OCI-LY1 (cell line): Measurements from ENCODE around the gene SAT2.
"Not testable (repeated sequence)": the region's sequence is repeated elsewhere in the genome, so short reads cannot be mapped to it uniquely, and the experiment has no call there.

Experiments
- H2AFZ ChIP-seq: fragments of 200-600 bp; sonication (generic), shearing (Covaris generic); 2 replicates; pipeline ENCODE4 v1.6.0; 2014; ENCODE audit warnings: antibody characterized with exemption, mild to moderate bottlenecking, low read length
- H3F3A ChIP-seq: fragments of 200-600 bp; sonication (generic), shearing (Covaris generic); 2 replicates; pipeline ENCODE4 v1.6.0; 2014; ENCODE audit warnings: mild to moderate bottlenecking, antibody characterized with exemption, low read length, moderate library complexity; ENCODE audit not compliant: insufficient read depth
- H3K27ac ChIP-seq: fragments of 200-600 bp; sonication (generic); 2 replicates; pipeline ENCODE4 v1.5.1; 2014; ENCODE audit warnings: low read length, mixed run types, mild to moderate bottlenecking, low read depth; ENCODE audit not compliant: poor library complexity, severe bottlenecking
- H3K27me3 ChIP-seq: fragments of 200-600 bp; sonication (generic); 2 replicates; pipeline ENCODE4 v1.6.0; 2014; ENCODE audit warnings: antibody characterized with exemption, mild to moderate bottlenecking, low read length, moderate library complexity; ENCODE audit not compliant: insufficient read depth
- H3K36me3 ChIP-seq: fragments of 200-600 bp; sonication (generic); 2 replicates; pipeline ENCODE4 v1.6.1; 2014; ENCODE audit warnings: mild to moderate bottlenecking, antibody characterized with exemption, low read length, moderate library complexity, mixed read lengths; ENCODE audit not compliant: insufficient read depth
- H3K4me1 ChIP-seq: fragments of 200-600 bp; sonication (generic); 2 replicates; pipeline ENCODE4 v1.5.1; 2014; ENCODE audit warnings: mild to moderate bottlenecking, low read length, moderate library complexity; ENCODE audit not compliant: insufficient read depth, severe bottlenecking
- H3K4me2 ChIP-seq: fragments of 200-600 bp; sonication (generic), shearing (Covaris generic); 2 replicates; pipeline ENCODE4 v1.6.1; 2014; ENCODE audit warnings: low read length
- H3K4me3 ChIP-seq: fragments of 200-600 bp; sonication (generic); 2 replicates; pipeline ENCODE4 v1.5.1; 2014; ENCODE audit warnings: low read length, low read depth, mild to moderate bottlenecking, mixed read lengths; ENCODE audit not compliant: poor library complexity, severe bottlenecking
- H3K79me2 ChIP-seq: fragments of 200-600 bp; shearing (Covaris generic); 2 replicates; pipeline ENCODE4 v1.6.1; 2016; ENCODE audit warnings: mixed run types, low read length, mixed read lengths; ENCODE audit not compliant: insufficient read depth
- H3K9ac ChIP-seq: fragments of 200-600 bp; sonication (generic), shearing (Covaris generic); 2 replicates; pipeline ENCODE4 v1.6.1; 2014; ENCODE audit warnings: mild to moderate bottlenecking, low read length, mixed read lengths
- H3K9me2 ChIP-seq: fragments of 200-600 bp; sonication (generic), shearing (Covaris generic); 2 replicates; pipeline ENCODE4 v1.6.1; 2014; ENCODE audit warnings: low read depth, mild to moderate bottlenecking, low read length, mixed read lengths
- H3K9me3 ChIP-seq: fragments of 200-600 bp; shearing (Covaris generic); 2 replicates; pipeline ENCODE4 v1.6.1; 2014; ENCODE audit warnings: low read length, mixed read lengths
- H4K20me1 ChIP-seq: fragments of 200-600 bp; sonication (generic), shearing (Covaris generic); 2 replicates; pipeline ENCODE4 v1.6.0; 2016; ENCODE audit warnings: mild to moderate bottlenecking, low read length; ENCODE audit not compliant: insufficient read depth
- CTCF ChIP-seq: fragments of 200-600 bp; sonication (generic), shearing (Covaris generic); IDR thresholded peaks from 2 replicates; pipeline ENCODE4 v1.5.1; 2017; ENCODE audit warnings: mild to moderate bottlenecking, antibody characterized with exemption, low read length, moderate library complexity, mixed read lengths
- EZH2 ChIP-seq: fragments of 200-600 bp; sonication (generic), shearing (Covaris generic); IDR thresholded peaks from 2 replicates; pipeline ENCODE4 v1.8.0; 2017; ENCODE audit warnings: borderline replicate concordance, mixed run types, mild to moderate bottlenecking, antibody characterized with exemption, low read length, moderate library complexity, mixed read lengths

The SAT2 gene

GRCh38 chr17:7644775-7645174 lies 17.2 kb upstream of the SAT2 start:
- Histone ChIP-seq H3K9me3 (no peaks in the 10 kb centered on the region), H3F3A (no peaks in the 10 kb centered on the region), H3K4me3 (no peak overlapping the region), H3K27ac (no peak overlapping the region), H3K36me3 (no peaks in the 10 kb centered on the region), H3K4me1 (no peaks in the 10 kb centered on the region), H3K79me2 (no peaks in the 10 kb centered on the region), H3K9me2 (no peaks in the 10 kb centered on the region), H3K27me3 (no peaks in the 10 kb centered on the region), H2AFZ (no peak overlapping the region), H3K9ac (no peak overlapping the region), H3K4me2 (no peak overlapping the region), H4K20me1 (no peaks in the 10 kb centered on the region)
- TF ChIP-seq EZH2: no peak
- no peak for TF ChIP-seq CTCF

DNA sequence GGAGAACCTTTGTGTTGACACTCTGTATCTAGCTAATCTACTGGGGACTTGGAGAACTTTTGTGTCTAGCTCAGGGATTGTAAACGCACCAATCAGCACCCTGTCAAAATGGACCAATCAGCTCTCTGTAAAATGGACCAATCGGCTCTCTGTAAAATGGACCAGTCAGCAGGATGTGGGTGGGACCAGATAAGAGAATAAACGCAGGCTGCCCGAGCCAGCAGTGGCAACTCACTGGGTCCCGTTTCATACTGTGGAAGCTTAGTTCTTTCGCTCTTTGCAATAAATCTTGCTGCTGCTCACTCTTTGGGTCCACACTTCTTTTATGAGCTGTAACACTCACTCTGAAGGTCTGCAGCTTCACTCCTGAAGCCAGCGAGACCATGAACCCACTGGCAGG lies 14.0 kb upstream of the SAT2 start:
- H3K9me2 ChIP-seq, H3K4me1 ChIP-seq, H3K4me3 ChIP-seq, H3F3A ChIP-seq, H3K27me3 ChIP-seq, H2AFZ ChIP-seq, H3K27ac ChIP-seq, H3K36me3 ChIP-seq, H3K9me3 ChIP-seq, H3K9ac ChIP-seq, H3K79me2 ChIP-seq, H4K20me1 ChIP-seq, H3K4me2 ChIP-seq: not testable (repeated sequence)

GRCh38 chr17:7640783-7641182 lies 13.2 kb upstream of the SAT2 start:
- Histone ChIP-seq H3K9ac (no peak overlapping the region), H3K4me2 (no peak overlapping the region), H3K27ac (no peak overlapping the region), H3K4me1 (no peaks in the 10 kb centered on the region), H3K27me3 (no peaks in the 10 kb centered on the region), H3K36me3 (no peaks in the 10 kb centered on the region), H2AFZ (no peak overlapping the region), H3K9me3 (no peaks in the 10 kb centered on the region), H3K9me2 (no peaks in the 10 kb centered on the region), H4K20me1 (no peaks in the 10 kb centered on the region), H3K4me3 (no peak overlapping the region), H3K79me2 (no peaks in the 10 kb centered on the region), H3F3A (no peaks in the 10 kb centered on the region)
- TF ChIP-seq CTCF: no peak
- TF ChIP-seq EZH2: no peak

GRCh38 chr17:7636163-7636562 lies 8.5 kb upstream of the SAT2 start:
- Histone ChIP-seq H4K20me1 (no peaks in the 10 kb centered on the region), H3K27ac (no peak overlapping the region), H3F3A (no peaks in the 10 kb centered on the region), H3K4me2 (no peak overlapping the region), H3K36me3 (no peaks in the 10 kb centered on the region), H3K4me3 (no peak overlapping the region), H3K9me3 (no peaks in the 10 kb centered on the region), H3K9me2 (no peaks in the 10 kb centered on the region), H3K27me3 (no peaks in the 10 kb centered on the region), H3K79me2 (no peaks in the 10 kb centered on the region), H2AFZ (no peak overlapping the region), H3K4me1 (no peaks in the 10 kb centered on the region), H3K9ac (no peak overlapping the region)
- TF ChIP-seq CTCF (no peak), EZH2 (no peak)
